PFSK-1 (cell line): ENCODE measurements around the gene HIPK1.

Source experiments
- POLR2AphosphoS5 ChIP-seq: IDR thresholded peaks from 2 replicates; pipeline ENCODE4 v1.6.1; 2012; ENCODE audit warnings: low read depth, mild to moderate bottlenecking, control low read depth, low read length, moderate library complexity
- SIN3A ChIP-seq: IDR thresholded peaks from 2 replicates; pipeline ENCODE4 v1.6.1; 2012; ENCODE audit warnings: mild to moderate bottlenecking, low read length, moderate library complexity, borderline replicate concordance; ENCODE audit not compliant: insufficient read depth
- TAF1 ChIP-seq: IDR thresholded peaks from 2 replicates; pipeline ENCODE4 v1.6.1; 2012; ENCODE audit warnings: low read length, control low read depth, borderline replicate concordance; ENCODE audit not compliant: insufficient read depth
- TF ChIP-seq, protein P1 (sequence below), 2 experiments: IDR thresholded peaks; 2 replicates each; pipeline versions ENCODE4 v1.6.1 to v1.8.0; 2011 to 2012; ENCODE audit warnings: low read depth in 2 of 2, low read length in 2 of 2, control low read depth in 1 of 2, inconsistent platforms in 1 of 2, mild to moderate bottlenecking in 1 of 2, moderate library complexity in 1 of 2; ENCODE audit not compliant: insufficient read depth in 1 of 2

DNA sequence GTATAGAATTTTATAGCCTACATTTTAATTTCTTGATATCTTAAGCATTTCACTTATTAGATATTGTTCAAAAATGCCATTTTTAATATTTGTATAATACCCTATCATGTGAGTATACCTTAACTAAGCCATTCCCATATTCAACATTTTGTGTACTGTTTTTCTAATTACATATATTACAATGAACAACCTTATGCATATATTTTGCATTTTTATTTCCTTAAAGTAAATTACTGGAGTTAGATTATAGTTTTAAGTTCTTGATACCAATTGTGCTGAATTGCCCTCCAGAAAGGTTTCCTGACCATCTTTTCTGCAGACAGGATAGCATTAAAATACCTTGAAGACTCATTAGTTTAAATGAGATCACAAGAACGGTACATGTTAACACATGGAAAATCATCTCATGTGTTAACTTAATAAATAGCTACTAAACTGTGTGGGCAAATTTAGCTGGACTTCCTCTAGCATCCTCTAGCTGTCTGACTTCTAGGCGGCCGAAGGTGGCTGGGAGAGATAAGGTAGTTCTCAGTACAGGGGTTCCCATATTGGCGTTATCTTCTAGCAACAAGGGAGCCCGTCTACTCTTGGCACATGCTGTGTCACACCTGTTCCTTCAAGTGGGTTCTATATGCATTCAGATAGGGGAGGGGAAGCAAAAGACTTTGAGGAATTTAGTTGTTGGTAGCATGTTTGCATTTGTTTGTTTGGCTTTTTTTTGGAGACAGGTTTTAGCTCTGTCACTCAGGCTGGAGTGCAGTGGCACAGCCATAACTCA lies 15.0 kb upstream of the HIPK1 start:
- TF ChIP-seq POLR2AphosphoS5 (no peak), TAF1 (no peak), SIN3A (no peak)
- TF ChIP-seq, protein P1, sequence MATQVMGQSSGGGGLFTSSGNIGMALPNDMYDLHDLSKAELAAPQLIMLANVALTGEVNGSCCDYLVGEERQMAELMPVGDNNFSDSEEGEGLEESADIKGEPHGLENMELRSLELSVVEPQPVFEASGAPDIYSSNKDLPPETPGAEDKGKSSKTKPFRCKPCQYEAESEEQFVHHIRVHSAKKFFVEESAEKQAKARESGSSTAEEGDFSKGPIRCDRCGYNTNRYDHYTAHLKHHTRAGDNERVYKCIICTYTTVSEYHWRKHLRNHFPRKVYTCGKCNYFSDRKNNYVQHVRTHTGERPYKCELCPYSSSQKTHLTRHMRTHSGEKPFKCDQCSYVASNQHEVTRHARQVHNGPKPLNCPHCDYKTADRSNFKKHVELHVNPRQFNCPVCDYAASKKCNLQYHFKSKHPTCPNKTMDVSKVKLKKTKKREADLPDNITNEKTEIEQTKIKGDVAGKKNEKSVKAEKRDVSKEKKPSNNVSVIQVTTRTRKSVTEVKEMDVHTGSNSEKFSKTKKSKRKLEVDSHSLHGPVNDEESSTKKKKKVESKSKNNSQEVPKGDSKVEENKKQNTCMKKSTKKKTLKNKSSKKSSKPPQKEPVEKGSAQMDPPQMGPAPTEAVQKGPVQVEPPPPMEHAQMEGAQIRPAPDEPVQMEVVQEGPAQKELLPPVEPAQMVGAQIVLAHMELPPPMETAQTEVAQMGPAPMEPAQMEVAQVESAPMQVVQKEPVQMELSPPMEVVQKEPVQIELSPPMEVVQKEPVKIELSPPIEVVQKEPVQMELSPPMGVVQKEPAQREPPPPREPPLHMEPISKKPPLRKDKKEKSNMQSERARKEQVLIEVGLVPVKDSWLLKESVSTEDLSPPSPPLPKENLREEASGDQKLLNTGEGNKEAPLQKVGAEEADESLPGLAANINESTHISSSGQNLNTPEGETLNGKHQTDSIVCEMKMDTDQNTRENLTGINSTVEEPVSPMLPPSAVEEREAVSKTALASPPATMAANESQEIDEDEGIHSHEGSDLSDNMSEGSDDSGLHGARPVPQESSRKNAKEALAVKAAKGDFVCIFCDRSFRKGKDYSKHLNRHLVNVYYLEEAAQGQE (IDR thresholded peaks at IDR 0.05; ENCODE audit: insufficient read depth in 1 of 2, low read depth in 2 of 2, low read length in 2 of 2): no peak
